A549 (cell line): Measurements from ENCODE around the gene TGM6.

Source experiments
- CEBPB ChIP-seq, 2 experiments: fragments of >200 bp in 1 of 2; sonication (Bioruptor Twin) in 1 of 2; formaldehyde crosslinking in 1 of 2; IDR thresholded peaks; 2 replicates each; pipeline ENCODE4 v1.6.1; 2012 to 2016
- CTCF ChIP-seq: fragments of >200 bp; sonication (Bioruptor Twin); formaldehyde crosslinking; IDR thresholded peaks from 3 replicates; pipeline ENCODE4 v1.5.1; 2016
- NPAS2 ChIP-seq: fragments of 250-450 bp; sonication (Bioruptor Pico); IDR thresholded peaks from 2 replicates; pipeline ENCODE4 v1.8.0; 2022; ENCODE audit warnings: mild to moderate bottlenecking, moderate library complexity, borderline replicate concordance
- POLR2AphosphoS2 ChIP-seq: conservative IDR thresholded peaks from 2 replicates; pipeline ENCODE4 v1.6.1; 2012; ENCODE audit warnings: low read length, improper control_type of control experiment, inconsistent platforms
- RCOR1 ChIP-seq: fragments of 150-350 bp; IDR thresholded peaks from 2 replicates; pipeline ENCODE4 v1.6.1; 2014; ENCODE audit warnings: antibody characterized with exemption, low read length, low read depth

GRCh38 chr20:2397091-2397490, 16.4 kb downstream of the TGM6 start:
- TF ChIP-seq POLR2AphosphoS2 (no peak), NPAS2 (CRISPR knock-in tag) (no peak), RCOR1 (no peak), CTCF (no peak), CEBPB (IDR thresholded peaks at IDR 0.05) (no peak)
